A673 (cell line): Measurements from ENCODE around the gene FRY. TPM values are rescaled to one million over a fixed set of nuclear protein-coding genes. Genes with fewer than 3 reads are reported as not detected.

Experiments used
- BruUV-seq: library from RNA; stranded (reverse); fragments of 400-500 nt; replicated peaks from 2 replicates; lab custom pipeline; 2021; lab: Mats Ljungman, UMichigan
- CTCF ChIA-PET: fragments of 300-600 bp; sonication (Branson Sonifier 250); formaldehyde crosslinking; loops from one replicate; lab custom pipeline; 2022; ENCODE audit warnings: antibody characterized with exemption; lab: Charles Lee
- POLR2A ChIA-PET: fragments of 300-600 bp; sonication (Branson Sonifier 250); formaldehyde crosslinking; loops from one replicate; lab custom pipeline; 2022; ENCODE audit warnings: antibody characterized with exemption; ENCODE audit not compliant: low non-redundant PET; lab: Charles Lee
- DNase-seq: peaks from one replicate; pipeline ENCODE4 v3.0.0-alpha.2; 2015; ENCODE audit warnings: low spot score
- H3K27ac ChIP-seq: fragments of 200-600 bp; sonication (generic); 2 replicates; pipeline ENCODE4 v1.5.1; 2016; ENCODE audit warnings: mixed run types, low read depth, mild to moderate bottlenecking, mixed read lengths, antibody characterized with exemption, low read length; ENCODE audit not compliant: poor library complexity, severe bottlenecking
- H3K27me3 ChIP-seq: fragments of 200-600 bp; sonication (generic); replicated peaks from 2 replicates; pipeline ENCODE4 v1.6.1; 2017; ENCODE audit warnings: mixed run types, low read depth, mild to moderate bottlenecking, mixed read lengths, antibody characterized with exemption, low read length; ENCODE audit not compliant: insufficient read depth, poor library complexity
- H3K36me3 ChIP-seq: fragments of 200-600 bp; sonication (generic); 2 replicates; pipeline ENCODE4 v1.6.1; 2016; ENCODE audit warnings: mixed run types, mild to moderate bottlenecking, mixed read lengths, antibody characterized with exemption, low read length; ENCODE audit not compliant: insufficient read depth, poor library complexity, severe bottlenecking
- H3K4me1 ChIP-seq: fragments of 200-600 bp; sonication (generic); 2 replicates; pipeline ENCODE4 v1.6.1; 2017; ENCODE audit warnings: mixed run types, mild to moderate bottlenecking, mixed read lengths, antibody characterized with exemption, low read length; ENCODE audit not compliant: insufficient read depth, poor library complexity, severe bottlenecking
- H3K4me3 ChIP-seq: fragments of 200-600 bp; sonication (generic); 2 replicates; pipeline ENCODE4 v1.5.1; 2016; ENCODE audit warnings: low read depth, mixed run types, mild to moderate bottlenecking, mixed read lengths, low read length; ENCODE audit not compliant: poor library complexity, severe bottlenecking
- H3K9me3 ChIP-seq: fragments of 200-600 bp; sonication (generic); 2 replicates; pipeline ENCODE4 v1.6.1; 2016; ENCODE audit warnings: mixed run types, low read depth, mild to moderate bottlenecking, mixed read lengths, antibody characterized with exemption, low read length; ENCODE audit not compliant: poor library complexity, severe bottlenecking
- EZH2 ChIP-seq: fragments of 200-600 bp; sonication (generic); IDR thresholded peaks from 2 replicates; pipeline ENCODE4 v1.6.1; 2017; ENCODE audit warnings: borderline replicate concordance, low read depth, mild to moderate bottlenecking, mixed read lengths, antibody characterized with exemption, low read length; ENCODE audit not compliant: poor library complexity, severe bottlenecking
- intact Hi-C: fragments of 100-400 bp; cut with micrococcal nuclease; formaldehyde crosslinking; loops from one replicate; pipeline ENCODE4 v1.10.0; 2022; ENCODE audit not compliant: unreplicated experiment
- total RNA-seq: library from RNA; stranded (reverse); gene quantifications from 2 replicates; pipeline ENCODE4 v1.2.3, GENCODE V29; 2021
- TF ChIP-seq, protein P1 (sequence below): fragments of 300-800, 200-600 bp; sonication (generic); conservative IDR thresholded peaks from 2 replicates; pipeline ENCODE4 v1.5.1; 2017; ENCODE audit warnings: low read depth, mild to moderate bottlenecking, antibody characterized with exemption, low read length, moderate library complexity, mixed read lengths

The FRY gene
- total RNA-seq, 1 experiment from 2014 or later, result 0.58 TPM

- Histone ChIP-seq H3K9me3 (no peaks in the 10 kb centered on the region), H3K4me1 (no peaks in the 10 kb centered on the region), H3K36me3 (no peaks in the 10 kb centered on the region), H3K27ac (no peak overlapping the region), H3K27me3 (no peaks in the 10 kb centered on the region), H3K4me3 (no peak overlapping the region)
- ChIA-PET CTCF (no interaction called here), POLR2A (no interaction called here)
- DNase-seq, result no peak
- TF ChIP-seq, protein P1, sequence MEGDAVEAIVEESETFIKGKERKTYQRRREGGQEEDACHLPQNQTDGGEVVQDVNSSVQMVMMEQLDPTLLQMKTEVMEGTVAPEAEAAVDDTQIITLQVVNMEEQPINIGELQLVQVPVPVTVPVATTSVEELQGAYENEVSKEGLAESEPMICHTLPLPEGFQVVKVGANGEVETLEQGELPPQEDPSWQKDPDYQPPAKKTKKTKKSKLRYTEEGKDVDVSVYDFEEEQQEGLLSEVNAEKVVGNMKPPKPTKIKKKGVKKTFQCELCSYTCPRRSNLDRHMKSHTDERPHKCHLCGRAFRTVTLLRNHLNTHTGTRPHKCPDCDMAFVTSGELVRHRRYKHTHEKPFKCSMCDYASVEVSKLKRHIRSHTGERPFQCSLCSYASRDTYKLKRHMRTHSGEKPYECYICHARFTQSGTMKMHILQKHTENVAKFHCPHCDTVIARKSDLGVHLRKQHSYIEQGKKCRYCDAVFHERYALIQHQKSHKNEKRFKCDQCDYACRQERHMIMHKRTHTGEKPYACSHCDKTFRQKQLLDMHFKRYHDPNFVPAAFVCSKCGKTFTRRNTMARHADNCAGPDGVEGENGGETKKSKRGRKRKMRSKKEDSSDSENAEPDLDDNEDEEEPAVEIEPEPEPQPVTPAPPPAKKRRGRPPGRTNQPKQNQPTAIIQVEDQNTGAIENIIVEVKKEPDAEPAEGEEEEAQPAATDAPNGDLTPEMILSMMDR, result no peak
- no peak for TF ChIP-seq EZH2
- intact Hi-C loops, result no loop called here
- no TSS peak for BruUV-seq
Measured at GRCh38 chr13:32116210-32116609, 84.6 kb downstream of the FRY start.

DNA sequence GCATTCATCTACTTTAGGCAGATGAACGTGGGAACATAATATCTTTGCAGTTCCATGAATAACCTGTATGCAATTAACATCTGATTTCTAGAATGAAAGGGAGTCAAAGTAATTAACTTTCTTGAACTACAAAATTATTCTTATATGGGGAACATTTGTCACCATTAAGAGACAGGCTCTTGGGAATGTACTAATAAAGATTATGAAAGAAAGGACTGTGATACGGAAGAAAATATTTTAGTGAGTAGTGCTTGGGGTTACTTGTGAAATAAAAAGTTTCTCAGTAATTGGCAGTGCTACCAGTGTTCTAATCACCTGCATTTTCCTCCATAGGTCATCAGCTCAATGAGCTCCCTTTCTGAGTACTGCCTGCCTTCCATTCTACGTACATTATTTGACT lies 85.4 kb downstream of the FRY start:
- H3K4me3 ChIP-seq, result no peak overlapping the region
- ChIA-PET POLR2A (no interaction called here), CTCF (interaction anchor here (0.6 kb wide), 1 partner anchor 149 kb away, joined by 12 read pairs; no protein-coding TSS in a partner anchor)
- TF ChIP-seq, protein P1, result no peak
- TF ChIP-seq EZH2, result no peak
- no peak overlapping the region for H3K27ac ChIP-seq
- H3K27me3 ChIP-seq, result no peaks in the 10 kb centered on the region
- no peaks in the 10 kb centered on the region for H3K4me1 ChIP-seq
- no peak for DNase-seq
- no peaks in the 10 kb centered on the region for H3K9me3 ChIP-seq
- BruUV-seq, result no TSS peak
- H3K36me3 ChIP-seq, result no peaks in the 10 kb centered on the region
- intact Hi-C loops, result no loop called here

DNA sequence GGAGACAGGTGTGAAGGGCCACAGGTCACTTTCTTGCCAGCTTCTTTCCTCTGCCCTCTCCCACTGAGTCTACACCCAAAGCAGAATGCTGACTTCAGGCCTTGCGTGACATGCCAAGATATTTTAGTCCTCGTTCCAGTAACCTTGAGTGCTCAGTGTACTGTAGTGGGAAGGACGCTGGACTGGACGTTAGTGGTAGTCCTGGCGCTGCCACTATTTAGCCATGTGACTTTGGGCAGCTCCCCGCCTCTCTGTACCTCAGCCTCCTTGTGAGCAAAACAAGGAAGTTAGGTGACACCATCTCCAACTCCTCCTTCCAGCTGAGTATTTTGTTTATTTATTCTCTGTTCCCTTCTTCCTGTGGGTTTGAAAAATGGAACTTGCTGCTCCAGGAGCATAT lies 86.1 kb downstream of the FRY start:
- H3K9me3 ChIP-seq, result no peaks in the 10 kb centered on the region
- no peak for DNase-seq
- TF ChIP-seq, protein P1, result no peak
- no peak for TF ChIP-seq EZH2
- H3K4me1 ChIP-seq, result no peaks in the 10 kb centered on the region
- ChIA-PET POLR2A (no interaction called here), CTCF (no interaction called here)
- intact Hi-C loops, result no loop called here
- H3K4me3 ChIP-seq, result no peak overlapping the region
- H3K36me3 ChIP-seq, result no peaks in the 10 kb centered on the region
- BruUV-seq, result no TSS peak
- H3K27me3 ChIP-seq, result no peaks in the 10 kb centered on the region
- H3K27ac ChIP-seq, result no peak overlapping the region
